Femur (tissue), 1 donor: ENCODE results near the gene RPL21.

Experiments
- DNase-seq: peaks from one replicate; pipeline ENCODE4 v3.0.0-alpha.2; 2017

The RPL21 gene

GRCh38 chr13:27258637-27259386 lies 7.5 kb downstream of the RPL21 start:
- no peak for DNase-seq

DNA sequence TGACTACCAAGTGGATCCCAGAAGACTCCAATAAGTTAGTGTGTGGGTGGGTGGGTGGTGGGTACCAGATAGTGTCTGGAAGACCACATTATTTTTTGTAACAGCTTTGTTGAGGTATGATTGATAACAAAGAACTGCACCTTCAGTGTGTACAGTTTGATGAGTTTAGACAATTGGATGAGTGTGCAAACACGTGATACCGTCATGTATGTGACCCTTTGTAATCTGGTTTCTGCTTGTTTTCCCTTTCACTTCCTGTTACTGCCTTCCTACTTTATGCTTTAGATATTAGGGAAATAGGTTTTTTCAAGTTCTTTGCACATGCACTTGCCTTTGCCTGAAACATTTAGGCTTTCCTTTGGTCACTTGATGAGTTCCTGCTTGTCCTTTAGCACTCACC lies 8.5 kb downstream of the RPL21 start:
- DNase-seq, result no peak

DNA sequence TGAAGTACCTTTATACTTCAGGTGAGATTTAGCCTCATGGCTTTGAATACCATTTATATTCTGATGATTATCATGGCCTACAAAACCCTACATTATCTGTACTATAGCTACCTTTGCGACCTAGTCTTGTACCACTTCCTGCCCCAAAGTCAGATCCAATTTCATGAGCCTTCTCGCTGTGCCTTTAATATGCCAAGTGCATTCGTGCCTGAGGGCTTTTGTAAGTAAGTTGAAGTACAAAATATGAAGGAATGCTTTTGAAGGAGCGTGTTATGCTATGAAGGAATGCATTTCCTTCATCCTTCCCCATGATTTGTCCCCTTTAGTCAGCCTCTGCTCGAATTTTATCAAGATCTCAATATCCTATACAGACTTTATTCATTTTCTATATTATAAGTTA lies 10.0 kb downstream of the RPL21 start:
- no peak for DNase-seq

- no peak for DNase-seq
Observed at GRCh38 chr13:27263438-27263837, 12.1 kb downstream of the RPL21 start.

GRCh38 chr13:27264181-27264580 lies 12.8 kb downstream of the RPL21 start:
- peak; percentile 85 for DNase-seq

DNA sequence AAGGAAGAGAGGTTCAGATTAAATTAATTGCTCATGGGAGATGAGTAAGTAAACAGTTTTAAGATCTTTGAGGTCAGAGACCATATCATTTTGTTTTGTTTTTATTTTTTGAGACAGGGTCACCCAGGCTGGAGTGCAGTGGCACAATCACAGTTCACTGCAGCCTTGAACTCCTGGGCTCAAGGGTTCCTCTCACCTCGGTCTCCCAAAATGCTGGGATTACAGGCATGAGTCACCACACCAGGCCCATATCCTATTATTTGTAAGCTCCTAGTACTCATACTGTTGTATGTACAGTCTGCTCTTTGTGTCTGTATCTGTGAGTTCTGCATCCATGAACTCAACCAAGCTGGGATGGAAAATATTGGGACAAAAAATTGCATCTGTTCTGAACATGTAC lies 13.3 kb downstream of the RPL21 start:
- DNase-seq, result no peak

DNA sequence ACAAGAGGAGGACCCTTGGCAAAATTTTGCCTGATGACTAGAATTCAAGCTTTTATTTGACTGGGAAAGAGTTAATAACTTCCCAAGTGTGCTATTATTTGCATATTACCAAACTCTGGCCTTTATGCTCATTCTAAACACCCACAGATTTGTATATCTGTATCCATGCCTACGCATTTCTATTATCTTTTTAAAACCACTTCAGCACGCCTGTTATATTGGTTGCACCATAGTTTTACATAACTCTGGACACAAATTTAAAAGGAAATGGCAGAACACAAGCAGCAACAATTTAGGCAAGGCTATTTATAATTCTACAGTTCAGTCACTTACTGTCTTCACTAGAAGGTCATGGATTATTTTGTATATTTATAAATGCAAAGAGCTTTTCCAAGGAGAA lies 15.6 kb downstream of the RPL21 start:
- no peak for DNase-seq

DNA sequence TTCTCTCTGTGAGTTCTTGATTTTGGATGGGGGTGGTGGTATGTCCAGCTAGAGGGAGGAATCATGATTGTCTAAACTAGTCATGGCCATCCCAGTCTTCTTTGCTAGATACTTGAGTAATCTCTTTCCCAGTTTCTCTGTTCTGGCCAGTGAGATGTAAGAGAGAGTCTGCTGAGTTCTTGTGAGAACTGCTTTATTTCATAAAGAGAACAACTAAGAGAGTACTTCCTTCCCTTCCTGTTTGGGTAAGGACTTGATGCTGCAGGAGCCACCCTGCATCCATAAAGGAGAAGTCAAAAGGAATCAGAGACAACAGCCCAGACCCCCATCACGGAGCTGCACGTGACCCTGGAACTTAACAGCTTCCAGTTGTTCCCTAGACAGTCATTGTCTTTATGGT lies 16.2 kb downstream of the RPL21 start:
- no peak for DNase-seq

DNA sequence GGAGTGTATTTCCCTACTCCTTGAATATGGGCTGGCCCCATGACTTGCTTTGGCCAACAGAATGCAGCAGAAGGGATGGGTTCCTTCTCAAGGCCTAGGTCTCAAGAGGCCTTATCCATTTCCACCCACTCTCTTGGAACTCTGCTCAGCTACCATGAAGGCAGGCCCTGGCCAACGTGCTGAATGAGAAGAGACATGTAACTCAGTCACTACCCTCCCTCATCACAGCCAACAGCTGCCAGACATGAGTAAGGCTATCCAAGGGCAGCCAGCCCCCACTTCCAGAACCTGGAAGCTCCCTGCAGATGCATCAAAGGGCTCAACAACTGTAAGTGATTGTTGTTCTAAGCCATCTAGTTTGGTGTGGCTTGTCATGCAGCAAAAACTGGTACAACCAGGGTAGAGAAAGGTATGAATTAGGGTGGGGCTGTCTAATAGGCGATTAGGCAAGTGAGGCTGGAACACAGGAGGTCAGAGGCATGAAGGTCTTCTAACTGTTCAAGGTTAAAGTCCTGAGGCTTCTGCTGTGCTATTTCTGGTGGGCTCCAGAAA lies 17.8 kb downstream of the RPL21 start:
- no peak for DNase-seq

DNA sequence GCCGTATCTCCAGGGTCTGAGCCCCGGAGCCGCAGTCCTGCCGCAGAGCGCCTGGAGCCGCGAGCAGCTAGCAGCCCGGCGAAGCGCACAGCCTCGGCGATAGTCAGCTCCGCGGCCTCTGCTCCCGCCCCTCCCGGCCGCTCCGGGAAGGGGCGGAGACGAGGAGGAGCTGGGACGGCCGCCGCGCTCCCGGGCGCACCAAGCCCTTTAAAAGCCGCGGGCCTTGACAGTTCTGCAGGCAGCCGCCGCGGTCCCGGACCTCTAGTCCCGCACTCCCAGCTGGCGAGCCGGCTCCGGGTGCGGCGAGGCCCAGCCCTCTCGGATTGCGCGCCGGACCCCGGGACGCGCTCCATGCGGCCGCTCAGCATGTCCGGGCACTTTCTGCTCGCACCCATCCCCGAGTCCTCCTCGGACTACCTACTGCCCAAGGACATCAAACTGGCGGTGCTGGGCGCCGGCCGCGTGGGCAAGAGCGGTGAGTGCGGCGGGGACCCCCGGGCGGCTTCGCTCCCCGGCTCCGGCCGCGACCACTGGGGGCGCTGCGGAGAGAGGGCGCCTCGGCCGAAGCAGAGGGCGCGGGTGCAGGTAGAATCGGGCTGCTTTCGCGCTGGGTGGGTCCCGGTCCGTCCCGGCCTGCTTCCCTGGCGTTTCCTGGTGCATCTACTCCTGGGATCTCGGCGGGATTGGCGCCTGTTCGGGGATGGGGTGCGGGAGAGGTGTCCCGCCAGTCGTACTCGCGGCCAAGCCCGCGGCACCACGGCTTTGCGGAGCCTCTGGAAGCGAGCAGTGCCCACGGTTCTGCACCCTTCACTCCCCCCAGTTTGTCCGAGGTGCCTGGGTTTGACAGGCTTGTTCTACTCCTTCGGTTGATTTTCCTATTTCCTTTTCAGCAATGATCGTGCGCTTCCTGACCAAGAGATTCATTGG lies 19.5 kb downstream of the RPL21 start, which contains the start of gene RASL11A:
Gene RASL11A (plus strand): TSS at position 237 of the 927 bp plus-strand sequence. CDS start 115 bp downstream, at position 352.
- peak; percentile 87 for DNase-seq

GRCh38 chr13:27271570-27272096 lies 20.3 kb downstream of the RPL21 start:
- no peak for DNase-seq

- DNase-seq, result no peak
Observed at GRCh38 chr13:27273658-27274425, 22.5 kb downstream of the RPL21 start.

GRCh38 chr13:27274631-27275030 lies 23.3 kb downstream of the RPL21 start:
- DNase-seq, result no peak

DNA sequence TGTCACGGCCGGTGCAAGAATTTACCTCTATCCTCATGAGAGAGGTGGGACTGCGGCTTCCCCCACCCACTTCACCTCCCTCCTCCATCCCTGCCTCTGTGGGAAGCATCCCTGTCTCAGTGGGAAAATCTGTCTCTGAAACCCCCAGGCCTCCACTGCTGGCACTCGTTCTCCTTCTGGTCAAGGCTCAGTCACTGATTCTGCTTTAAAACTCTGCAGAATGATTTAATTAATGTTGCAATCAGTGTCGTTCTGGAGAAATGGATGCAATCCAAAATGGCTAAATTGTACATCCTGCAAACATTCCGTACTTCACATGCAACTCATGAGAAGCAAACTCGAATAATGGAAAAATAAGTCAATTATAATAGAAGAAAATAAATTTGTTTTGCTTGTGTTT lies 24.8 kb downstream of the RPL21 start:
- no peak for DNase-seq

GRCh38 chr13:27279506-27279905 lies 28.1 kb downstream of the RPL21 start:
- no peak for DNase-seq

DNA sequence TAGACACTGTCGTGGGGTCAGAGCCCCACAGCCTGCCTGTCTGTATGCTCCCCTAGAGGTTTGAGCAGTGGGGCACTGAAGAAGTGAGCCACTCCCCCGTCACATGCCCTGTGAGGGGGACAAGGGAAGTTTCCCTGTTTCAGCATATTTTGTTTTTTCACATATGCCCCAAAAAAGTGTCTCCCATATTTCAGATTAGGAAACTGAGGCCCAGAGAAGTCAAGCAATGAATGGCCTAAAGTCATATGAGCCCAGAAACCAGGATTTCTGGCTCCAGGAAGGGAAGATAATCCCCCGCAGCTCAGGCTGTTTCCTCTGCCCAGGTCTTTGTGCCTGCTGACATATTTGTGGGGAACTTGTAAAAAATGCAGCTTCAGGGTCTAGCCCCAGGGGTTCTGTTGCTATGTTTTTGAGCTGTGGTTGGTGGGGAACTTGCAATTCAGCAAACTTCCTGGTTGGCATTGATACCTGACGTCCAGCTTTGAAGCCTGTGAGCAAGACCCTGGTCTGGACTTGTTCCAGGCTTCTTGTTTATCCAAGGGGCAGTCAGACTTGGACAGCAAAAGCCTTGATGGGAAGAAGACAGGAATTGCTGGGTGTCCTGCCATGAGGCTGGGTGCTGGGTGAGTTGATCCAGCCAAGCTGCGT lies 28.8 kb downstream of the RPL21 start:
- DNase-seq, result no peak

GRCh38 chr13:27280841-27281240 lies 29.5 kb downstream of the RPL21 start:
- DNase-seq, result no peak

DNA sequence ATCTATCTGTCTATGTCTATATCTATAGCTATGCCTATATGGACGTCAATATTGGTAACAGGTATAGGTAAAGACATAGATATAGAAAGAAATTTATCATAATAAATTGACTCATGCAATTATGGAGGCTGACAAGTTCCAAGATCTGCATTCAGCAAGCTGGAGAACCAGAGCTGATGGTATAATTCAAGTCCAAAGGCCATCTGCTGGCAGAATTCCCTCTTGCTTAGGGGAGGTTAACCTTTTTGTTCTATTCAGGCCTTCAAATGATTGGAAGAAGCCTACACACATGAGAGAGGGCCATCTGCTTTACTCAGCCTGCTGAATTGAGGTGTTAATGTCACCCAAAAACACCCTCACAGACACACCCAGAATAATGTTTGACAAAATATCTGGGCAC lies 30.1 kb downstream of the RPL21 start:
- DNase-seq, result no peak

- no peak for DNase-seq
Observed at GRCh38 chr13:27283906-27284493, 32.6 kb downstream of the RPL21 start.

GRCh38 chr13:27288392-27288791 lies 37.0 kb downstream of the RPL21 start:
- no peak for DNase-seq

- DNase-seq, result no peak
Observed at GRCh38 chr13:27289011-27289665, 37.8 kb downstream of the RPL21 start.
